NOMO-1 treated with DMSO at 0.1 percent for 48 hours (cell line): Measurements from ENCODE around the gene SGPP2.
"Not testable (repeated sequence)": the region's sequence is repeated elsewhere in the genome, so short reads cannot be mapped to it uniquely, and the experiment has no call there.

Experiments
- DNase-seq: peaks from one replicate; lab custom pipeline; 2025; ENCODE audit not compliant: unreplicated experiment; lab: John Stamatoyannopoulos, UW

Gene SGPP2

GRCh38 chr2:222424729-222425671 lies 657 bp downstream of the SGPP2 start:
- no peak for DNase-seq

GRCh38 chr2:222427646-222428301 lies 3.4 kb downstream of the SGPP2 start:
- DNase-seq, result peak; percentile 26

- DNase-seq, result no peak
Measured at GRCh38 chr2:222430071-222430470, 5.7 kb downstream of the SGPP2 start.

- no peak for DNase-seq
Measured at GRCh38 chr2:222430681-222431080, 6.3 kb downstream of the SGPP2 start.

- DNase-seq, result no peak
Measured at GRCh38 chr2:222431869-222432268, 7.5 kb downstream of the SGPP2 start.

- DNase-seq, result peak; percentile 26
Measured at GRCh38 chr2:222433332-222434173, 9.2 kb downstream of the SGPP2 start.

- DNase-seq, result no peak
Measured at GRCh38 chr2:222434204-222434603, 9.9 kb downstream of the SGPP2 start.

- not testable (repeated sequence) for DNase-seq
Measured at GRCh38 chr2:222435400-222436039, 11.2 kb downstream of the SGPP2 start.

GRCh38 chr2:222436040-222436413 lies 11.7 kb downstream of the SGPP2 start:
- DNase-seq, result no peak

GRCh38 chr2:222439692-222440091 lies 15.3 kb downstream of the SGPP2 start:
- DNase-seq, result no peak

GRCh38 chr2:222440673-222441422 lies 16.5 kb downstream of the SGPP2 start:
- DNase-seq, result peak; percentile 40

- DNase-seq, result no peak
Measured at GRCh38 chr2:222442665-222443064, 18.3 kb downstream of the SGPP2 start.

GRCh38 chr2:222445227-222445626 lies 20.9 kb downstream of the SGPP2 start:
- no peak for DNase-seq

- peak; percentile 77 for DNase-seq
Measured at GRCh38 chr2:222447131-222447530, 22.8 kb downstream of the SGPP2 start.

- peak; percentile 52 for DNase-seq
Measured at GRCh38 chr2:222448748-222449181, 24.4 kb downstream of the SGPP2 start.

- no peak for DNase-seq
Measured at GRCh38 chr2:222450021-222450420, 25.7 kb downstream of the SGPP2 start.

GRCh38 chr2:222451224-222451674 lies 26.9 kb downstream of the SGPP2 start:
- no peak for DNase-seq

GRCh38 chr2:222452422-222452950 lies 28.1 kb downstream of the SGPP2 start:
- no peak for DNase-seq

GRCh38 chr2:222456479-222457077 lies 32.2 kb downstream of the SGPP2 start:
- no peak for DNase-seq
